ENCODE measurements around the gene ADAM8.

DNA sequence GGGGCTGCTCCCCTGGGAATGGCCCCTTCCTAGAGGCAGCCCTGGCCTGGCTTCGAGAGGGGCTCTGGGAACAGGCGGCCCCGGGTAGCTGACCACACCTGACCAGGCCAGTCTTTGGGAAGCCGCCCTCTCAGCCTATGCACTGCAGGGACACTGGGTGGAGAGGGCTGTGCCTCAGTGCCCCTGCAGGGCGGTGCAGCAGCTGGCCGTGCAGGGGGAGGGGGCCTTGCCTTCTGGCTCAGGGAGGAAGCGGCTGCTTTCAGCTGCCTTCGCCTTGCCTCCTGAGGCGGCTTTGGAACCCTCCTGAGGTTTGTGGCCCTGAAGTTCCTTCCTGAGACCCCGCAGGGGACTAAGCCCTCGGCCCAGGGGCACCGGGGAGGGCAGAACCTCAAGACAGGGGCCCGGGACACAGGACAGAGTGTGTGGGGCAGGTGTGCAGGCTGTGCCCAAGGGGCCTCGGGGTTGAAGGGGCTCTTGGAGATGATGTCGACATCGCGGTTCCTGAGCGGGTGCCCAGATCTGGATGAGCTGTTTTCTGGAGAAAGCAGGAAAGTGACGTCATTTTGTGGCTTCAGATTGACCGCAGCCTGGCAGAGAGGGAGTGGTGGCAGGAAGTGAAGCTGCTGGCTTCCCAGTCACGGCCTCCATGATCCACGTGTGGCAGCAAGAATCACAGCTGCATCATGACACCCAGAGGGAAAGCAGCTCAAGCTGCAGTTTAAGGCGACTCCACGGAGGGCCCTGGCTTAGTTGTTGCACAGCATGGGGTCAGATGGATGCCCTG lies 17.7 kb downstream of the ADAM8 start:
- TF ChIP-seq EZH2 (IDR thresholded peaks at IDR 0.05; ENCODE audit: borderline replicate concordance, insufficient read depth, low read depth, low read length, poor library complexity, severe bottlenecking) = no peak
- TF ChIP-seq, protein P1, sequence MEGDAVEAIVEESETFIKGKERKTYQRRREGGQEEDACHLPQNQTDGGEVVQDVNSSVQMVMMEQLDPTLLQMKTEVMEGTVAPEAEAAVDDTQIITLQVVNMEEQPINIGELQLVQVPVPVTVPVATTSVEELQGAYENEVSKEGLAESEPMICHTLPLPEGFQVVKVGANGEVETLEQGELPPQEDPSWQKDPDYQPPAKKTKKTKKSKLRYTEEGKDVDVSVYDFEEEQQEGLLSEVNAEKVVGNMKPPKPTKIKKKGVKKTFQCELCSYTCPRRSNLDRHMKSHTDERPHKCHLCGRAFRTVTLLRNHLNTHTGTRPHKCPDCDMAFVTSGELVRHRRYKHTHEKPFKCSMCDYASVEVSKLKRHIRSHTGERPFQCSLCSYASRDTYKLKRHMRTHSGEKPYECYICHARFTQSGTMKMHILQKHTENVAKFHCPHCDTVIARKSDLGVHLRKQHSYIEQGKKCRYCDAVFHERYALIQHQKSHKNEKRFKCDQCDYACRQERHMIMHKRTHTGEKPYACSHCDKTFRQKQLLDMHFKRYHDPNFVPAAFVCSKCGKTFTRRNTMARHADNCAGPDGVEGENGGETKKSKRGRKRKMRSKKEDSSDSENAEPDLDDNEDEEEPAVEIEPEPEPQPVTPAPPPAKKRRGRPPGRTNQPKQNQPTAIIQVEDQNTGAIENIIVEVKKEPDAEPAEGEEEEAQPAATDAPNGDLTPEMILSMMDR (IDR thresholded peaks at IDR 0.05) = no peak
